Lung (tissue), 12 donors: ENCODE data around the gene WFS1. TPM values are rescaled to one million over a fixed set of nuclear protein-coding genes. Genes with fewer than 3 reads are reported as not detected.

Experiments
- ATAC-seq: fragments of 200-7000 bp; cut with Tn5 transposase; one replicate; pipeline ENCODE4 v1.9.1; 2020; ENCODE audit warnings: moderate number of reproducible peaks; ENCODE audit not compliant: insufficient read depth, low FRiP score
- DNase-seq, 3 donors: peaks; one replicate each; pipeline ENCODE4 v3.0.0-alpha.2; 2013 to 2017
- H3K27ac ChIP-seq, 2 donors: one replicate each; pipeline ENCODE4 v1.5.1; 2013; ENCODE audit warnings: mild to moderate bottlenecking in 2 of 2, moderate library complexity in 2 of 2, control low read depth in 1 of 2, inconsistent platforms in 1 of 2, low read depth in 1 of 2, low read length in 1 of 2
- H3K27me3 ChIP-seq, 3 donors: one replicate each; pipeline ENCODE4 v1.5.1; 2013; ENCODE audit warnings: low read length in 2 of 3; ENCODE audit not compliant: control insufficient read depth in 3 of 3, insufficient read depth in 3 of 3
- H3K36me3 ChIP-seq, 4 donors: one replicate each; pipeline ENCODE4 v1.5.1; 2013; ENCODE audit warnings: low read length in 4 of 4, mild to moderate bottlenecking in 1 of 4, moderate library complexity in 1 of 4; ENCODE audit not compliant: control insufficient read depth in 4 of 4, insufficient read depth in 4 of 4
- H3K4me1 ChIP-seq, 5 donors: one replicate each; pipeline ENCODE4 v1.5.1; 2013; ENCODE audit warnings: low read length in 5 of 5, mild to moderate bottlenecking in 2 of 5, moderate library complexity in 1 of 5; ENCODE audit not compliant: control insufficient read depth in 5 of 5, insufficient read depth in 5 of 5
- H3K4me3 ChIP-seq: one replicate; pipeline ENCODE4 v1.5.1; 2013; ENCODE audit warnings: mild to moderate bottlenecking, control low read depth, moderate library complexity
- H3K9ac ChIP-seq, 2 donors: one replicate each; pipeline ENCODE4 v1.5.1; 2013; ENCODE audit warnings: low read length in 2 of 2, control low read depth in 1 of 2; ENCODE audit not compliant: insufficient read depth in 1 of 2
- H3K9me3 ChIP-seq, 4 donors: one replicate each; pipeline ENCODE4 v1.5.1; 2013; ENCODE audit warnings: low read length in 3 of 4, mild to moderate bottlenecking in 1 of 4, moderate library complexity in 1 of 4; ENCODE audit not compliant: control insufficient read depth in 4 of 4, insufficient read depth in 3 of 4
- WGBS, 2 donors: extraction: QIAGEN DNeasy Blood & Tissue Kit; methylation state at CpG; one replicate each; pipeline ENCODE4 v1.1.7; 2013; 5-methylcytosine and 5-hydroxymethylcytosine counted together
- polyA plus RNA-seq, 2 donors: library from polyadenylated mRNA; stranded (reverse); fragments of 200-250 nt; gene quantifications; one replicate each; pipeline ENCODE4 v1.2.1, GENCODE V29; 2013
- total RNA-seq, 2 donors: library from RNA; depleted of rRNA in 1 of 2; stranded (reverse); fragments of >200 nt in 1 of 2; gene quantifications; one replicate each; pipeline ENCODE4 v1.2.1, GENCODE V29; 2014 to 2021
- TF ChIP-seq, protein P1 (sequence below): IDR thresholded peaks from 2 replicates; pipeline ENCODE4 v1.5.1; 2012; ENCODE audit warnings: mild to moderate bottlenecking; ENCODE audit errors: control extremely low read depth, extremely low read depth
- donor health status: control.
- donor health status: control.
- donor health status: Bipolar disorder and iron deficiency.
- donor health status: healthy.
- donor health status: DM: yes; HTN: yes; CAD: no.

Gene WFS1
- total and polyA plus RNA-seq, 4 donors = 26.5 to 76.0 (median 30.2) TPM

DNA sequence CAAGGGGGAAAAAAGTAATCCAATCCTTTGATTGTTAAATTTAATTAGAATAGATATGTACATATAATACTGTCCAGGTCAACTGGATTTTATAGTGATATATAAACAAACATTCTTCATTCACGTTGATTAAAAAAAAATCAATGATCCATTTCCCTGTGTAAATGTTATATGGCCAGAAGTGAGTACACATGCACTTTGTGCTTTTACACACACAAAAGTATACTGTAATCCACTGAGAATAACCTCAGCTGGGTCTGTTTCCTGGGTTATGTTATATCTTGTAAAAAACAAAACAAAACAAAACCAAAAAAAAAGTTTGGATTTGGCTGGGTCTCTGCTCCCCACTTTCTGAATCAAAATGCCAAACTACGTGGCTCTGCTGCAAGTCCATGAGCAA is 51.7 kb downstream of the WFS1 start:
- TF ChIP-seq, protein P1, sequence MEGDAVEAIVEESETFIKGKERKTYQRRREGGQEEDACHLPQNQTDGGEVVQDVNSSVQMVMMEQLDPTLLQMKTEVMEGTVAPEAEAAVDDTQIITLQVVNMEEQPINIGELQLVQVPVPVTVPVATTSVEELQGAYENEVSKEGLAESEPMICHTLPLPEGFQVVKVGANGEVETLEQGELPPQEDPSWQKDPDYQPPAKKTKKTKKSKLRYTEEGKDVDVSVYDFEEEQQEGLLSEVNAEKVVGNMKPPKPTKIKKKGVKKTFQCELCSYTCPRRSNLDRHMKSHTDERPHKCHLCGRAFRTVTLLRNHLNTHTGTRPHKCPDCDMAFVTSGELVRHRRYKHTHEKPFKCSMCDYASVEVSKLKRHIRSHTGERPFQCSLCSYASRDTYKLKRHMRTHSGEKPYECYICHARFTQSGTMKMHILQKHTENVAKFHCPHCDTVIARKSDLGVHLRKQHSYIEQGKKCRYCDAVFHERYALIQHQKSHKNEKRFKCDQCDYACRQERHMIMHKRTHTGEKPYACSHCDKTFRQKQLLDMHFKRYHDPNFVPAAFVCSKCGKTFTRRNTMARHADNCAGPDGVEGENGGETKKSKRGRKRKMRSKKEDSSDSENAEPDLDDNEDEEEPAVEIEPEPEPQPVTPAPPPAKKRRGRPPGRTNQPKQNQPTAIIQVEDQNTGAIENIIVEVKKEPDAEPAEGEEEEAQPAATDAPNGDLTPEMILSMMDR = no peak
- 83 to 86% methylated on average over 2 of the region's 2 CpGs for WGBS, 2 donors
- no peak for DNase-seq
- H3K27me3 ChIP-seq = peaks cover 0 to 3% (median 0%) of the 10 kb centered on the region in 3 donors
- H3K9me3 ChIP-seq = no peaks in the 10 kb centered on the region
- H3K27ac ChIP-seq = no peak overlapping the region
- H3K4me3 ChIP-seq = no peak overlapping the region
- no peak overlapping the region for H3K9ac ChIP-seq
- no peaks in the 10 kb centered on the region for H3K36me3 ChIP-seq
- peaks cover 0 to 16% (median 0%) of the 10 kb centered on the region in 5 donors for H3K4me1 ChIP-seq
- ATAC-seq = no peak

DNA sequence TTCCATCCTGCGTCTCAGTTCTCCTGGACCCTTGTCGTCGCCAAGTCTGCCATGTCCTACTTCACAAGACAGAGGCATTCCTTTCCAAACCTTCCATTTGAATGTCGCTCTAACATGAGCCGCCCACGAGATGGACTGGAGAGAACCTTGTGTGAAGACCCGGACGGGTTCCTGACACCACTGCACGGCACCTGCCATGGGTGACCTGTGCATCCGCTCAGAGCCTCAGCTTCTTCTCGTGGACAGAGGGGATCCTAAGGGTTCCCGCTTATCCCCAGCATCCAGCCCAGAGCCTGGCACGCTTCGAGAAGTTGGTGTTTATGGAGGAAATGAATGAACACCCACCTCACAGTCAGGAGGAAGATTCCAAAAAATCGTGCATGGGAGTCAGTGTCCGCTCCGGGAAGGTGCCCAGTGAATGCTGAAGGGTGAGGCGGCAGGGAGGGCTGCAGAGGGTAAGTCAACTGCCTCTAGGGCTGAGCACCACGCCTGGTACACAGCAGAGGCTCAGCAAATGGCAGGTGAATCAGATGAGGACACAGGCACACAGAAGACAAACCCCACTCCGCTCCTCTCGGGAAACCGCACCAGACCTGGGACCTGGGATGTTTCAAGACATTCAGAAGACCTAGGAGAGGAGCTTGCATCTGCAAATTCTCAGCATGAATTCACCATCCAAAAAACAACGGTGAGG is 52.6 kb downstream of the WFS1 start:
- ATAC-seq = no peak
- 92 to 93% methylated on average over 23 of the region's 23 CpGs for WGBS, 2 donors
- Histone ChIP-seq H3K27ac (no peak overlapping the region), H3K4me1 (peaks cover 0 to 16% (median 0%) of the 10 kb centered on the region in 5 donors), H3K36me3 (no peaks in the 10 kb centered on the region), H3K27me3 (peaks cover 0 to 3% (median 0%) of the 10 kb centered on the region in 3 donors), H3K9ac (no peak overlapping the region), H3K4me3 (no peak overlapping the region), H3K9me3 (no peaks in the 10 kb centered on the region)
- DNase-seq = no peak
- TF ChIP-seq, protein P1 = no peak

DNA sequence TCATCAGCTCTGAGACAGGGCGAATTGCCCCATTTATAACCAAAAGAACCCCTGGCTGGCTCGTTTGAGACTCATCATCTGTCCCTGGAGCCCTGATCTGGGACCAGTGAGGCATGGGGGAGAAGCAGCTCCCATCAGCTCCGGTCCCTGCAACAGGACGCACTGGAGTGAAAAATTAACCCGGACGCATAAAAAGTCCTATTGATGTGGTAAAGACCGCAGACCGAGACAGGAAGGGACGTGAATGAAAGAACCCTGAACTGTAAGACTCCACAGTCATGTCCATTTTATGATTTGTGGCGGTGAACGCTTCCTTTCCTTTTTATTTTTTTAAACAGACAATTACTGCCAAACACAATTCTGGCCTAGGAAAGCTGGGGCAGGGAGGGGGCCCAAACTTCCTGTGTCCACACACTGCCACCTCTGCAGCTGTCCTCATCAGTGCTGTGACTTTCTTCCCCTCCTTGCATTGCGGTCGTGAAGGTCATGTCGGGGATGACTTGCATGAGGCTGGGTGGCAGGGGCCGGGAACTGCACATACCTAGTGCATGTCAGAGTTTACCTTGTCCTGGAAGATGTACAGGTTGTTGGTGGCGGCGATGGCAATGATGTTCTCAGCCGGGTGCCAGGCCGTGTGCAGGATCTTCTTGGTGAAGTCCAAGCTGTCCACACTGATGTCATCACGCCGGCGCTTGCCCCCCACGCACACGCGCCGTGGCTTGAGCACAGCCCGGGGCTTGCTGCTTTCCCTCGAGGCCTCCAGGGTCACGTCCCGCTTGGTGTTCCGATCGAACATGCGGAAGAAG is 53.3 kb downstream of the WFS1 start:
- TF ChIP-seq, protein P1 = no peak
- Histone ChIP-seq H3K36me3 (no peaks in the 10 kb centered on the region), H3K4me3 (no peak overlapping the region), H3K27me3 (peaks cover 0 to 3% (median 0%) of the 10 kb centered on the region in 3 donors), H3K27ac (no peak overlapping the region), H3K4me1 (peaks cover 0 to 16% (median 0%) of the 10 kb centered on the region in 5 donors), H3K9ac (no peak overlapping the region), H3K9me3 (no peaks in the 10 kb centered on the region)
- peak in 1 of 3 donors; percentile 9 for DNase-seq
- WGBS, 2 donors = 69 to 76% methylated on average over 33 of the region's 33 CpGs
- no peak for ATAC-seq
